Mesenchymal stem cell (in vitro differentiated cells and primary cell): ENCODE results near the gene TBL1X.
A peak's percentile ranks its signal among the peaks of the same experiment; 100 is the strongest.
"Not testable (repeated sequence)": the region's sequence is repeated elsewhere in the genome, so short reads cannot be mapped to it uniquely, and the experiment has no call there.

Experiments
- DNase-seq: peaks from one replicate; pipeline ENCODE4 v3.0.0-alpha.2; 2013
- H2AFZ ChIP-seq: one replicate; pipeline ENCODE4 v1.6.1; 2013; ENCODE audit warnings: low read depth, mild to moderate bottlenecking, control low read depth, inconsistent platforms, low read length, moderate library complexity
- H2AK5ac ChIP-seq: 2 replicates; pipeline ENCODE4 v1.6.1; 2013; ENCODE audit warnings: low read length, moderate library complexity, mild to moderate bottlenecking, inconsistent platforms; ENCODE audit not compliant: severe bottlenecking
- H2BK120ac ChIP-seq: one replicate; pipeline ENCODE4 v1.6.1; 2013; ENCODE audit warnings: low read depth, mild to moderate bottlenecking, inconsistent platforms, low read length, moderate library complexity
- H2BK12ac ChIP-seq, 2 experiments: one replicate each; pipeline ENCODE4 v1.6.1; 2013; ENCODE audit warnings: inconsistent platforms in 2 of 2, low read length in 2 of 2, mild to moderate bottlenecking in 2 of 2, moderate library complexity in 2 of 2, control low read depth in 1 of 2
- H2BK15ac ChIP-seq: one replicate; pipeline ENCODE4 v1.6.1; 2013; ENCODE audit warnings: mild to moderate bottlenecking, low read depth, inconsistent platforms; ENCODE audit not compliant: poor library complexity, severe bottlenecking
- H2BK5ac ChIP-seq: 2 replicates; pipeline ENCODE4 v1.6.1; 2013; ENCODE audit warnings: low read depth, mild to moderate bottlenecking, low read length, control low read depth, inconsistent platforms; ENCODE audit not compliant: poor library complexity, severe bottlenecking
- H3K14ac ChIP-seq, 2 experiments: one replicate each; pipeline ENCODE4 v1.6.1; 2013; ENCODE audit warnings: inconsistent platforms in 2 of 2, low read length in 2 of 2, control low read depth in 1 of 2, mild to moderate bottlenecking in 1 of 2, moderate library complexity in 1 of 2
- H3K18ac ChIP-seq, 2 experiments: one replicate each; pipeline ENCODE4 v1.6.1; 2013; ENCODE audit warnings: inconsistent platforms in 2 of 2, low read length in 2 of 2, control low read depth in 1 of 2, low read depth in 1 of 2, mild to moderate bottlenecking in 1 of 2
- H3K23ac ChIP-seq, 2 experiments: one replicate each; pipeline ENCODE4 v1.6.1; 2013; ENCODE audit warnings: inconsistent platforms in 2 of 2, low read length in 2 of 2, mild to moderate bottlenecking in 2 of 2, moderate library complexity in 2 of 2, control low read depth in 1 of 2
- H3K27ac ChIP-seq: 2 replicates; pipeline ENCODE4 v1.5.1; 2013; ENCODE audit warnings: mild to moderate bottlenecking, moderate library complexity, low read length, control low read depth, inconsistent platforms; ENCODE audit not compliant: poor library complexity, severe bottlenecking
- H3K27me3 ChIP-seq, 2 experiments: 2 replicates each; pipeline versions ENCODE4 v1.6.1 to v1.7.0; 2013; ENCODE audit warnings: low read length in 2 of 2, mild to moderate bottlenecking in 2 of 2, moderate library complexity in 2 of 2, control low read depth in 1 of 2, inconsistent platforms in 1 of 2; ENCODE audit not compliant: control insufficient read depth in 1 of 2, insufficient read depth in 1 of 2
- H3K36me3 ChIP-seq, 2 experiments: 2 replicates each; pipeline versions ENCODE4 v1.6.1 to v1.7.0; 2013; ENCODE audit warnings: low read length in 2 of 2, control low read depth in 1 of 2, inconsistent platforms in 1 of 2, low read depth in 1 of 2, mild to moderate bottlenecking in 1 of 2; ENCODE audit not compliant: insufficient read depth in 2 of 2, control insufficient read depth in 1 of 2
- H3K4ac ChIP-seq, 2 experiments: one replicate each; pipeline ENCODE4 v1.6.1; 2013; ENCODE audit warnings: inconsistent platforms in 2 of 2, low read length in 2 of 2, mild to moderate bottlenecking in 2 of 2, moderate library complexity in 2 of 2, control low read depth in 1 of 2, low read depth in 1 of 2
- H3K4me1 ChIP-seq: 2 replicates; pipeline ENCODE4 v1.6.1; 2013; ENCODE audit warnings: low read depth, low read length, control low read depth; ENCODE audit not compliant: control insufficient read depth, insufficient read depth
- H3K4me2 ChIP-seq: 2 replicates; pipeline ENCODE4 v1.6.1; 2013; ENCODE audit warnings: low read length, mild to moderate bottlenecking, inconsistent platforms; ENCODE audit not compliant: poor library complexity, severe bottlenecking
- H3K4me3 ChIP-seq, 2 experiments: 2 replicates each; pipeline versions ENCODE4 v1.5.1 to v1.7.0; 2013; ENCODE audit warnings: low read length in 2 of 2, mild to moderate bottlenecking in 2 of 2, control low read depth in 1 of 2, low read depth in 1 of 2; ENCODE audit not compliant: insufficient read depth in 1 of 2
- H3K79me1 ChIP-seq: replicated peaks from 2 replicates; pipeline ENCODE4 v1.6.1; 2013; ENCODE audit warnings: mild to moderate bottlenecking, control low read depth, low read length, inconsistent platforms; ENCODE audit not compliant: poor library complexity, severe bottlenecking
- H3K9ac ChIP-seq: 2 replicates; pipeline ENCODE4 v1.7.0; 2013; ENCODE audit warnings: mild to moderate bottlenecking, low read length, moderate library complexity
- H3K9me3 ChIP-seq: 2 replicates; pipeline ENCODE4 v1.7.0; 2013; ENCODE audit warnings: mild to moderate bottlenecking, low read length; ENCODE audit not compliant: control insufficient read depth
- H4K8ac ChIP-seq: one replicate; pipeline ENCODE4 v1.6.1; 2013; ENCODE audit warnings: inconsistent platforms, mild to moderate bottlenecking, low read length, moderate library complexity
- H4K91ac ChIP-seq: one replicate; pipeline ENCODE4 v1.6.1; 2013; ENCODE audit warnings: mild to moderate bottlenecking, low read length, inconsistent platforms
- WGBS: methylation state at CpG from one replicate; pipeline ENCODE4 v1.1.7; 2013; ENCODE audit warnings: mixed read lengths; 5-methylcytosine and 5-hydroxymethylcytosine counted together

Gene TBL1X

GRCh38 chrX:9534686-9535085 lies 69.8 kb downstream of the TBL1X start:
- peaks cover 8% of the 10 kb centered on the region for H3K4me1 ChIP-seq
- H3K18ac ChIP-seq = no peak overlapping the region
- H3K9me3 ChIP-seq = no peaks in the 10 kb centered on the region
- no CpG with 5 or more reads among the region's 3 CpGs for WGBS
- H3K4ac ChIP-seq = no peak overlapping the region
- no peak overlapping the region for H3K4me3 ChIP-seq
- H3K36me3 ChIP-seq = peaks cover 0 to 6% of the 10 kb centered on the region in 2 experiments
- H3K4me2 ChIP-seq = no peak overlapping the region
- H2BK15ac ChIP-seq = no peak overlapping the region
- H3K27me3 ChIP-seq = no peaks in the 10 kb centered on the region
- H2AK5ac ChIP-seq = peak overlapping the region; percentile 51
- H3K9ac ChIP-seq = no peak overlapping the region
- H3K14ac ChIP-seq = no peak overlapping the region
- H2AFZ ChIP-seq = no peak overlapping the region
- peak; percentile 75 for DNase-seq
- no peak overlapping the region for H2BK120ac ChIP-seq
- H4K91ac ChIP-seq = no peak overlapping the region
- peaks cover 9% of the 10 kb centered on the region for H3K79me1 ChIP-seq
- H2BK12ac ChIP-seq = no peak overlapping the region
- H3K27ac ChIP-seq = peak overlapping the region; percentile 51
- no peak overlapping the region for H4K8ac ChIP-seq
- H2BK5ac ChIP-seq = no peak overlapping the region
- no peak overlapping the region for H3K23ac ChIP-seq

DNA sequence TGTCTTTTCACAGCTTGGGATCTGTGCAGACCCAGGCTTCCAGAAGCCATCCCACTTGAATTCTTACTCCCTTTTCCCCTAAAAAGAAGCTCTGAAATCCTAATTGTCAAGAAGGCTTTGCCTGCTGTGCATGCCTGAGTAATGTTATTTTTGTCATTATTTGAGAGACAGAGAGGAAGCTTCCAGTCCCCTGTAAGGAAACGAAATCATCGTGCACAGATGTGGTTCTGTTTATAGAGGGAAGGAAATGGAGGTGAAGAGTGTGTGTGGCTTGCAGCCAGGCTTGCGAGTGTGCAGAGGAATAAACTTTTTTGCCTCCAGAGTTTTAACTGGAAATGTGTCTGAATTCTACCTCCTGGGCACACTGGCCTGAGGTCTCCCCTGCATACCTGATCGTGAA lies 70.2 kb downstream of the TBL1X start:
- peaks cover 8% of the 10 kb centered on the region for H3K4me1 ChIP-seq
- no peak overlapping the region for H2AFZ ChIP-seq
- no peak overlapping the region for H3K14ac ChIP-seq
- no peak overlapping the region for H3K23ac ChIP-seq
- no peak overlapping the region for H4K91ac ChIP-seq
- no peak overlapping the region for H2BK5ac ChIP-seq
- H2BK12ac ChIP-seq = no peak overlapping the region
- H2BK15ac ChIP-seq = no peak overlapping the region
- no peak overlapping the region for H3K4me2 ChIP-seq
- 0% methylated on average over 3 of the region's 4 CpGs for WGBS
- H3K4ac ChIP-seq = peak overlapping the region in 1 of 2 experiments; percentile 80
- H3K27ac ChIP-seq = peak overlapping the region; percentile 51
- no peak overlapping the region for H3K9ac ChIP-seq
- H3K9me3 ChIP-seq = no peaks in the 10 kb centered on the region
- H3K79me1 ChIP-seq = peaks cover 9% of the 10 kb centered on the region
- no peaks in the 10 kb centered on the region for H3K27me3 ChIP-seq
- no peak overlapping the region for H3K4me3 ChIP-seq
- H3K18ac ChIP-seq = no peak overlapping the region
- H2AK5ac ChIP-seq = no peak overlapping the region
- no peak overlapping the region for H2BK120ac ChIP-seq
- H4K8ac ChIP-seq = no peak overlapping the region
- no peak for DNase-seq
- peaks cover 0 to 6% of the 10 kb centered on the region in 2 experiments for H3K36me3 ChIP-seq

DNA sequence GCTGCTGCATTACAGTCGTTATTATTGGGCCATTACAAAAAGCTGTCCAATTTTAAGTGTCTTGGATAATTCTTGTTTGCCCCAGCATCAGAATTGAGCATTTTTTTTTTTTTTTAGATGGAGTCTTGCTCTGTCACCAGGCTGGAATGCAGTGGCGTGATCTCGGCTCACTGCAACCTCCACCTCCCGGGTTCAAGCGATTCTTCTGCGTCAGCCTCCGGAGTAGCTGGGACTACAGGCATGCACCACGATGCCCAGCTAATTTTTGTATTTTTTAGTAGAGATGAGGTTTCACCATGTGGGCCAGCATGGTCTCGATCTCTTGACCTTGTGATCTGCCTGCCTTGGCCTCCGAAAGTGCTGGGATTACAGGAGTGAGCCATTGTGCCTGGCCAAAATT lies 71.3 kb downstream of the TBL1X start:
- DNase-seq, H3K4me1 ChIP-seq, H3K9ac ChIP-seq, H3K9me3 ChIP-seq, H4K91ac ChIP-seq, H2AFZ ChIP-seq, H2AK5ac ChIP-seq, H3K23ac ChIP-seq, H3K36me3 ChIP-seq, H3K27me3 ChIP-seq, H3K4me2 ChIP-seq, H3K4me3 ChIP-seq, H3K79me1 ChIP-seq, H3K14ac ChIP-seq, H2BK12ac ChIP-seq, H2BK120ac ChIP-seq, H3K4ac ChIP-seq, H4K8ac ChIP-seq, H2BK15ac ChIP-seq, H3K18ac ChIP-seq: not testable (repeated sequence)
- Histone ChIP-seq H2BK5ac (peak overlapping the region; percentile 19), H3K27ac (peak overlapping the region; percentile 70)
- WGBS = 27% methylated on average over 10 of the region's 10 CpGs

- H2AK5ac ChIP-seq = no peak overlapping the region
- no peak overlapping the region for H3K9ac ChIP-seq
- peaks cover 14% of the 10 kb centered on the region for H3K4me1 ChIP-seq
- DNase-seq = no peak
- H3K36me3 ChIP-seq = peaks cover 0 to 11% of the 10 kb centered on the region in 2 experiments
- H4K91ac ChIP-seq = no peak overlapping the region
- no peak overlapping the region for H3K27ac ChIP-seq
- H4K8ac ChIP-seq = no peak overlapping the region
- H3K27me3 ChIP-seq = no peaks in the 10 kb centered on the region
- peak overlapping the region in 1 of 2 experiments; percentile 39 for H2BK12ac ChIP-seq
- H3K79me1 ChIP-seq = peaks cover 11% of the 10 kb centered on the region
- no peak overlapping the region for H3K4me2 ChIP-seq
- 93% methylated on average over 8 of the region's 8 CpGs for WGBS
- no peak overlapping the region for H2BK15ac ChIP-seq
- H2BK5ac ChIP-seq = no peak overlapping the region
- no peak overlapping the region for H2BK120ac ChIP-seq
- no peak overlapping the region for H3K4me3 ChIP-seq
- no peak overlapping the region for H3K18ac ChIP-seq
- H3K23ac ChIP-seq = no peak overlapping the region
- no peak overlapping the region for H3K14ac ChIP-seq
- H3K4ac ChIP-seq = no peak overlapping the region
- no peaks in the 10 kb centered on the region for H3K9me3 ChIP-seq
- no peak overlapping the region for H2AFZ ChIP-seq
These were observed 72.9 kb downstream of the TBL1X start for GRCh38 chrX:9537781-9538180.
